Neural cell (in vitro differentiated cells): ENCODE measurements around the gene FAM124A.

Experiments used
- EZH2 ChIP-seq: fragments of 200-600, 300-800 bp; shearing (Covaris generic), sonication (generic); IDR thresholded peaks from 2 replicates; pipeline ENCODE4 v1.6.1; 2014; ENCODE audit warnings: antibody characterized with exemption, low read length, borderline replicate concordance, mild to moderate bottlenecking; ENCODE audit not compliant: insufficient read depth, poor library complexity, severe bottlenecking
- TF ChIP-seq, protein P1 (sequence below): fragments of 450-650 bp; IDR thresholded peaks from 2 replicates; pipeline ENCODE4 v1.5.1; 2014; ENCODE audit warnings: antibody characterized with exemption, mild to moderate bottlenecking, moderate library complexity; ENCODE audit not compliant: poor library complexity, severe bottlenecking

DNA sequence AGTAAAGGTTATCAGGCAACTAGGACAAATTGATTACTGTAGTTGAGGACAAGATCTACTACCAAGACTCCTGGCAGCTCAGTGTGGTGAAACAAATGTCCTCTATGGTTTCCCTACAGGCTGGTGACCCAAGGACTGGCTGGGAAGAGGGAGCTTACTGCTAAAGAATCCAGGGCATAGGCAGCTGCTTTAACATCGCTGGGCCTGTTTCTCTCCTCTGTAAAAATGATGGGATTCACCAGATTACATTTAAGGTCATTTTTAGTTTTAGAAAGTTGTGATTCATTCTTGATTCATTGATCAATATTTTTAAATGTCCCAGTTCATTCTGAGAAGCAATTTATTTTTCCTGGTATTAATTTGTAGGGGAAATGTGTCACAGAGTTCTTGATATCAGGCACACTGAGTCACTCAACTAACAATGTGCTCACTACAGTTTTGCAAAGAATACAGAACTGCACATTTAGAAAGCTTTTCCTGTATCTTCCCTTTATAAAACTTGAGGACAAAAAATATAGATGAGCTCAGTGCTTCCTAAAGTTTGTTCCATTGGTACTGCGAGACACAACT, 19.6 kb upstream of the FAM124A start:
- TF ChIP-seq, protein P1, sequence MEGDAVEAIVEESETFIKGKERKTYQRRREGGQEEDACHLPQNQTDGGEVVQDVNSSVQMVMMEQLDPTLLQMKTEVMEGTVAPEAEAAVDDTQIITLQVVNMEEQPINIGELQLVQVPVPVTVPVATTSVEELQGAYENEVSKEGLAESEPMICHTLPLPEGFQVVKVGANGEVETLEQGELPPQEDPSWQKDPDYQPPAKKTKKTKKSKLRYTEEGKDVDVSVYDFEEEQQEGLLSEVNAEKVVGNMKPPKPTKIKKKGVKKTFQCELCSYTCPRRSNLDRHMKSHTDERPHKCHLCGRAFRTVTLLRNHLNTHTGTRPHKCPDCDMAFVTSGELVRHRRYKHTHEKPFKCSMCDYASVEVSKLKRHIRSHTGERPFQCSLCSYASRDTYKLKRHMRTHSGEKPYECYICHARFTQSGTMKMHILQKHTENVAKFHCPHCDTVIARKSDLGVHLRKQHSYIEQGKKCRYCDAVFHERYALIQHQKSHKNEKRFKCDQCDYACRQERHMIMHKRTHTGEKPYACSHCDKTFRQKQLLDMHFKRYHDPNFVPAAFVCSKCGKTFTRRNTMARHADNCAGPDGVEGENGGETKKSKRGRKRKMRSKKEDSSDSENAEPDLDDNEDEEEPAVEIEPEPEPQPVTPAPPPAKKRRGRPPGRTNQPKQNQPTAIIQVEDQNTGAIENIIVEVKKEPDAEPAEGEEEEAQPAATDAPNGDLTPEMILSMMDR: no peak
- TF ChIP-seq EZH2: no peak
